Measurements from ENCODE around the gene NR4A2.

NR4A2 gene

DNA sequence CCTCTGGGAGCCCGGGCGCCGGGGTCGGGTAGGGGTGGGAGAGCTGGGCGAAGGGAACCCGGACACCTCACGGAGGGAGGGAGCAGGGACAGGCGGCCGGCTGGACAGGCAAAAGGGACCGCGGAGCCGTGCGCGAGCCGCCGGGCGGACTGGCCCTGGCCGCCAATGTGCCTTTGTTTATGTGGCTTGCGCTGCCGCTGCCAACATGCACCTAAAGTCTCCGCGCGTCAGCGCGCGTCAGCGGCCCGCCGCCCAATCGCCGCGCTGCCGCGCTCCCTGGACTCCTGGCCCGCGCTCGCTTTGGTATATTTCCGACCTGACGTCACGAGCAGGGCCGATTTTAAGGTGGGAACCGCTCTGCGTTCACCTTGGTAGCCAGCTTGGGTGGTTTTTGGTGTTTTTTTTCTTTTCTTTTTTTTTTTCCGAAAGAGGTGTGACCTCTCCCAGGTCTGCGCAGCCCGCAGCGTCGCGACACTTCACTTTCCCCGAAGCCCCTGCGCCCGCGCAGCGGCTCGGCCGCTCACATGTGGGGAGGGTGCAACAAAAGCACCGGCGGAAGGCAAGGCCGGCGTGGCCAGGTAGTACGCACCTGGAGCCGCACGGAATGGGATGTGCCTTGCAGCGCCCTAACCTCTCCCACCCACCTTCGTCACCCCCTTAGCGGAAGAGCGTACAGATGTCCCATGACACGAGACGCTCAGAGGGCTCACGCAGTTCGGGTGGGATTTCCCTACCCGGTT is at the start of gene NR4A2:
TSS of gene NR4A2 (minus strand) at position 188 of the 740 bp plus-strand sequence. CDS start 2,535 bp downstream, outside the sequence.
- no peak for DNase-seq (ENCODE audit: low read depth, low spot score)

GRCh38 chr2:156380117-156380645 is 47.7 kb upstream of the NR4A2 start:
- no peak for DNase-seq (ENCODE audit: low read depth, low spot score)

DNA sequence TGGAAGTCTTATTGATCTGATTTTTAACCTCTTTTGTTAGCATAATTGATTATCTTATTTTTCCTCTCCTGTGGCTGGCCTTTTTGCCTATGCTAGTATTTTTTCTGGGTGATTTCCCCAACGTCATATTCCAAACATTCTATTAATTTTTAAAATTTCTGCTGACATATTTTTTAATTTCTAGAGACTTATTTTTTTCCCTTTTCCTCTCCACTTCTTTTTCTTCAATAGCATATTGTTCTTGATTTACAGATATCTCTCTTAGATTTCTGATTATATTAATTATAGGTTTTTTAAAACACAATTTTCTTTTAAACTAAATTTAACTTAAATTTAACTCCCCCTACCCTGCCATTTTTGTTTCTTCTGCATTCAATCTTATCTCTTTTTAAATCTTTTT is 47.2 kb upstream of the NR4A2 start:
- DNase-seq (ENCODE audit: low read depth, low spot score), result no peak

GRCh38 chr2:156379071-156379470 is 46.5 kb upstream of the NR4A2 start:
- DNase-seq (ENCODE audit: low read depth, low spot score), result no peak

GRCh38 chr2:156366753-156367152 is 34.2 kb upstream of the NR4A2 start:
- no peak for DNase-seq (ENCODE audit: low read depth, low spot score)

DNA sequence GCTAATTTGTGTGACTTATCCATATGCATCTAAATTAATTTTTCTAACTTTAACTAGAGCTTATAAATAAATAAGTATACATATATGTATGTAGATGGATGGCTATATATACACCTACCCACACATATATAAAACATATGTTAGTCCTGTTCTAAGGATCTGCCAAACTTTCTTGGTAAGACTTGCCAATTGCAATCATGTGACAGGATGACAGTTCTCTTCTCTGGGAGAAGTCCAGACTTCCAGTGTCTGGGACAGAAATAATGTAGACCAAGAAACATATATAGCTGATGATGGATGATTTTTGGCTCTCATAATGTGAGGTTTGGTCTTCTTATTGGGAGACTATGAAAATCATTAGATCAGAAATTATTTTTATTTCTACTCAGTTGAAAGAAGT is 30.6 kb upstream of the NR4A2 start:
- no peak for DNase-seq (ENCODE audit: low read depth, low spot score)

GRCh38 chr2:156356014-156356754 is 23.7 kb upstream of the NR4A2 start:
- no peak for DNase-seq (ENCODE audit: low read depth, low spot score)

DNA sequence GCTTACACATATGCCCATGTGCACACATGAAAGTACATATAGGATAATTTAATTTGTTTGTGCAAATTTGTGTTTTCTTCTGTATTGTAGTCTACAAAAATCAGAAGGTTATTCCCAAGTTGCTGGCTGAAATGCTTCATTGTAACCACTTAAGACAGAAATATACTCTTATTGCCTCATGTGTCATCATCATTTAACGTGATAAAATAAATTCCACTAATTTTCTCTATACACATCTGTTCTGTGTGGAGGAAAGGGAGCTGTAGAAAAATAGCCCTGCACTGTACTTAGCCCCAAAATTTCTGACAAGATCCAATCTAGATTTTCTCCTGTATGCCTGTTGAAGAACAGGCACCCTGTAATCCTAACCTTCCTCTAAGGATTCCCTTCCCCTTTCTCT is 20.4 kb upstream of the NR4A2 start:
- no peak for DNase-seq (ENCODE audit: low read depth, low spot score)

DNA sequence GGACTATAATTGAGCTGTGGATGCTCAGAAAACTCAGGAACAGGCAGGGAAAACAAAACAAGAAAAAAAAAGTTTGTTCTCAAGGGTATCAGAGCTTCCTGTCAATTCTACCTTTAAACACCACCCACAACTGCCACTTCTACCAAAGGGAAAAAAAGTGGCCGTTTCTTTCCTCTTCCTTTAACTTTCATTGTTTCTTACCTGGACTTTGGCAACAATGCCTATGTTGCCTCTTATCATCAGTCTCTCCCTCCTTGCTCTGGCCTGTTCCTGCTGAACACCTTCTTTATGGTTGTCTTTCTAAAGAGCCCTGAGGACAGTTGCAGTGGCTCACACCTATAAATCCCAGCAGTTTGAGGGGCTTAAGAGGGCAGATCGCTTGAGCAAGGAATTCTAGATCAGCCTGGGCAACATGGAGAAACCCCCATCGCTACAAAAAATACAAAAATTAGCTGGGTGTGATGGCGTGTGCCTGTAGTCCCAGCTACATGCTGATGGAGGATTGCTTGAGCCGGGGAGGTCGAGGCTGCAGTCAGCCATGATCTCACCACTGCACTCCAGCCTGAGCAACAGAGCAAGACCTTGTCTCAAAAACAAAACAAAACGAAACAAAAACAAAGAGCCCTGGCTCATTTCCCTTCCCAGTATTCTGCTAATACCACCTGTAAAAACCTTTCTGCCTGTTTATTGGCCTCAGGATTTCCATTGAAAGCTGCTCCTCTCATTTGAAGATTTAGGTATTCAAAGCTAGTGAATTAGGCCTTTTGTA is 18.0 kb upstream of the NR4A2 start:
- DNase-seq (ENCODE audit: low read depth, low spot score), result no peak

DNA sequence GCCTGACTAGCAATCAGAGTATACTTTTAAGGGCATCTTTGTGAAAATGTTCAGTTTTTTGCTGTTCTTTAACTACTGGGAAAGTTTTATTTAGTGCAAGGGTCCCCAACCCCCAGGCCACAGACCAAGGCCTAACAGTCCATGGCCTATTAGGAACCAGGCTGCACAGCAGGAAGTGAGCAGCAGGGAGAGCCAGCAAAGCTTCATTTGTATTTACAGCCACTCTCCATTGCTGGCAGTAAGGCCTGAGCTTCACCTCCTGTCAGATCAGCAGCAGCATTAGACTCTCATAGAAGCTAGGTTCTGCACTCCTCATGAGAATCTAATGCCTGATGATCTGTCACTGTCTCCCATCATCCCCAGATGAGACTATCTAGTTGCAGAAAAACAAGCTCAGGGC is 17.1 kb upstream of the NR4A2 start:
- DNase-seq (ENCODE audit: low read depth, low spot score), result no peak

GRCh38 chr2:156349161-156349560 is 16.6 kb upstream of the NR4A2 start:
- DNase-seq (ENCODE audit: low read depth, low spot score), result no peak

DNA sequence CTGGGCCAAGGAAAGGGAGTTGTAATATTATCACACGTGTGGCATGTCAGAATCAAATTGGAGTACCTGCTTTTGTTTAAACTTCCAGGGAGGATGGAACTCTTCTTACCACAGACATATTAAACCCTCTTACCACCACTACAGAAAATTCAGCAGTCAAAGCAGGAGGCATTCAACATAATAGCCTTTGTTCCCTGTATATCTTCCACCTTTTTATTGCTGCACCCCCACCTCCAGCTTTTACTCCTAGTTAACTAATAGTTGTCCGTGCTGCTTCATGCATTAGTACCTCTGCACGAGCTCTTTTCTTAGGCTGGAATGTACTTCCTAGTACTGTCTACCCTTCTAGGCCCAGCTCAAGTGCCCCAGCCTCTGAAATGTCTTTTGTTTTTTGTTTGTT is 14.9 kb upstream of the NR4A2 start:
- DNase-seq (ENCODE audit: low read depth, low spot score), result no peak

DNA sequence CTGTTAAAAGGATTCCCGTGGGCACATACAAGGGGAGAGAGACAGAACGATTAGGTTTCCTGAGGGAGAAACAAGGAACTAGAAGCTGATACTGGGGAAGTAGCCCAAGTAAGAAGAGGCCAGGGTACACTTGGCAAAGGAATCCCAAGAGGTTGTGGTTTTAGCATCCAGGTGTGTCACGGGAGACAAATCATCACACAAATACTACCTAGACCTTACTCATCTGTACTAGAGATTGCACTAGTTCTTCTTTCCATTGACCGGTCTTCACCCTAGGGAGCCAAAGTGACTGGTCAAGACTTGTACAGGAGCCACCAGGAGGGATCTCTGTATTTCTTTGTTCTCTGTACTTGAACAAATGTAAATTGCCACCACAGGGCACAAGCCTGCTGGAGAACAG is 14.2 kb upstream of the NR4A2 start:
- DNase-seq (ENCODE audit: low read depth, low spot score), result no peak

- no peak for DNase-seq (ENCODE audit: low read depth, low spot score)
Measured at GRCh38 chr2:156345582-156345981, 13.1 kb upstream of the NR4A2 start.

DNA sequence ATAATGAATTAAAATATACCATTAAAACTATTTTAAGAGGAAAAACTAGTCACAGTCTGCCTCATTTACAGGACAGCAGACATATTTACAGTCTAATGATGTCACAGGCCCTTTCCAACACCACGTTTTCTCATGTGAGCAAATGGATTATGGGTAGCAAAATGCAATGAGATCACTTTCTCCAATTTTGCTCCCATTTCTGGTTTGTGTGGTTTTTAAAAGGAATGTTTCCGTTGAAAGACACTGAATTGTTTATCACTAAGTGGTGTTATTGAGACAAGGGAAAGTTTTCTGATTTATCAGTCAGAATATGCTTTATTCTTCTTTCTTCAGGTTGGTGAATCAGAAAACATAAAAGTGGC is 11.4 kb upstream of the NR4A2 start:
- DNase-seq (ENCODE audit: low read depth, low spot score), result no peak

DNA sequence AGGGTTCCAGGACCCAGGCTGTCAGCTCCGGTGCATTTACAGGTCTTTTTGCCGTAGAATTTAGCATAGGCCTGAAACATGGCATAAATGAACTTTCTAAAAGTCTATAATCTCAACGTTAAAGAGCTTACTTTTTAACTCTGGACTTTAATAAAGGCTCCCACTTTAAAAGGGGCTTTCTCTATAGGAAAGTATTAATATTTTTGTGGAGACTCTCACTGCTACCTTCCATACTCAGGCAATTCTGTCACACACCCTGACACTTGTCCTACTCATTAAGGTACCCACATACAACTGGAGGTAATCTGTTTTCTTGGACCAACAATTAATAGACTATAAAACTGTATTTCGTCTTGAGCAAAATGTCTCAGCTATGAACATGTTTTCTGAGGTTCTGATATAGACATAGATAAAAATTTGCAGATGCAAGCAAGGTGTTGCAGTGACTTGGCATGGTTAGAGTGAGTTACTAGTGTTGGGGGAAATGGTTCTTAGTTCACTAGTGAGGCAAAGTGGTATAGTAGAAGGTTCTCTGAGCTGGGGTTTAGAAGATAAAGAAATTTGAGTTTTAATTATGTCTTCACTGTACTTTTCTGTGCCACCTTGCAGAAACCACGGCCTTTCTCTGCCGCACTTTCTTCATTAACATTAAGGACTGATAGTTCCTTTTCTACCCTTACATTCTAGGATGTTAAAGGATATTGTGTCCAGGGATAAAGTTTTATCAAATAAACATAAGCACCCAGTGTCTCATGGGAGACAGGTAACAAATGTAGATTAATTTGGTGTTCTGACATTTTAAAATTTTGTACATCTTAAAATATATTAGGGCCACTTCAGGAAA is 10.8 kb upstream of the NR4A2 start:
- DNase-seq (ENCODE audit: low read depth, low spot score), result no peak

DNA sequence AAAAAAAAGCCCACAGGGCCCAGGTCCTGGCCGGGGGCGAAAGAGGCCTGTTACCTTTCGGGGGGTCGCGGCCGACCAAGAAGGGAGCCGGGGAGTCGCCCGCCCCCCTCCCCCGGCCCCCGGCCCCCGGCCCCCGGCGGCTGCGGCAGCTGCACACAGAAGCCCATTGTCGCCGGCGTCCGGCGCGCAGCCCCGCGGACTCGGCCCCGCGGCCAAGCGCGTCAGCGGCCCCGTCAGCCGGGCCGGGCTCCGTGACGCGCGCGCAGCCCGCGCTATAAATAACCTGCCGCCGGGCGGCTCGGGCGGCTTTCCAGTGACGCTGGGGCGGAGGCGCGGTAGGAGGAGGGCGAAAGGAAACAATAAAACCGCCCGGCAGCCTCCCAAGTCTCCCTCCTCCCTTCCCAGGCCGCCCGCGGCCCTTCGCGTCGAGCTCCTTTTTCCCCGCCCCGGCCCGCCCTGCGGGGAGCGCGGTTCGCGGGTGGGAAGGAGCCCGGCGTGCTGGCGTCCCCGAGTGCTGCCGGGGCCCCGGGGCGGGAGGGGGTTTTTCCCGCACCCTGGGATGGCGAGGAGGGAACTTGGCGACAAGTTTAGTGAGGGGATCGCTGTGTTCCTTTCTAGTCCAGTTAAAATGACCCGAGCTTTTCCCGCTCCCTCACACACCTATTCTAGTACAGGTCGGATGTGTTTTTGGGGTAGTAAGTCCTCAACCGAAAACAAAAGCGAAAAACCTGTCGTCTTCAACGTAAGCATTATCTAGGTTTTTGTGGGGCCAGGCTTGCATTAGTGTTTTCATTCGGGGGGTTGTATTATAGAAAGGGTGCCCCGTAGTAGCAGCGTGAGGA is 10.0 kb upstream of the NR4A2 start:
- DNase-seq (ENCODE audit: low read depth, low spot score), result no peak

GRCh38 chr2:156341452-156342253 is 9.1 kb upstream of the NR4A2 start:
- no peak for DNase-seq (ENCODE audit: low read depth, low spot score)

DNA sequence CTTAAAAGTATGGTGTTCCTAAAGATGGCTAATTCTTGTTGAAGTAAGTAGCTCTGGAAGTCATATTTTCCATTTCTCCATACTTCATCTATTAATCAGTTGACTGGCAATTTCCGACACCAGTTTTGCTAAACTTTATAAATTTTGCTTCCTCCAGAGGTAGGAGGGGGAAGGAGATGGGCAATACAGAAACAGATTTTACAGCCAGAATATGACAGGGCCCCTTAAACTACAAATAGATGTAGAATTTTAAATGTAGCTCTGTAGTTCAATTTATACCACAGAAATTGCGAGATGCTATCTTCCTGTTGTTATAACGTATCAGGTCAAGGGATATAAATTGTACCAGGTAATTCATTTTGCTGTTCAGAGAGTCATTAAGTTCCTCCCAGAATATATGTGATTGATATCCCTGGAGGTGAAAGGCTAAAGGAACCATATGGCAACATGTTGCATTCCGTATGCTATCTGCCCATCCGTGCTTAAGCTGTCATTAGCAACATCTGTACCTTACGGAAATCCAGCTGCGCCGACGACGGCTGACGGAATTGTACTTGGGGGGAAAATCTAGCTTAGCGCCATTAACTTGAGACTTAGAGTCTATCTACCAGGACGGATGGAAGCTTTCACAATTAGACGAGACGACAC is 8.4 kb upstream of the NR4A2 start:
- no peak for DNase-seq (ENCODE audit: low read depth, low spot score)
